HPDE6-E6E7 (cell line): Measurements from ENCODE around the gene EID3.
"Not testable (repeated sequence)": the region's sequence is repeated elsewhere in the genome, so short reads cannot be mapped to it uniquely, and the experiment has no call there.

Experiments
- DNase-seq: peaks from one replicate; pipeline ENCODE4 v3.0.0; 2011; ENCODE audit warnings: missing footprints; ENCODE audit errors: extremely low spot score

The EID3 gene

GRCh38 chr12:104290320-104290719 lies 13.2 kb upstream of the EID3 start:
- DNase-seq, result no peak

GRCh38 chr12:104290855-104291254 lies 12.7 kb upstream of the EID3 start:
- no peak for DNase-seq

- DNase-seq, result no peak
Observed at GRCh38 chr12:104291867-104292524, 11.5 kb upstream of the EID3 start.

GRCh38 chr12:104292872-104293794 lies 10.4 kb upstream of the EID3 start:
- DNase-seq, result no peak

GRCh38 chr12:104294158-104294859 lies 9.2 kb upstream of the EID3 start:
- not testable (repeated sequence) for DNase-seq

GRCh38 chr12:104294927-104295668 lies 8.4 kb upstream of the EID3 start:
- no peak for DNase-seq

GRCh38 chr12:104295954-104296353 lies 7.6 kb upstream of the EID3 start:
- no peak for DNase-seq

- no peak for DNase-seq
Observed at GRCh38 chr12:104296718-104297117, 6.8 kb upstream of the EID3 start.

GRCh38 chr12:104297477-104298113 lies 5.9 kb upstream of the EID3 start:
- no peak for DNase-seq

GRCh38 chr12:104299842-104300481 lies 3.6 kb upstream of the EID3 start:
- no peak for DNase-seq

GRCh38 chr12:104304261-104305009 lies 896 bp downstream of the EID3 start:
- no peak for DNase-seq

GRCh38 chr12:104305349-104305748 lies 1.8 kb downstream of the EID3 start:
- DNase-seq, result no peak

GRCh38 chr12:104306376-104306775 lies 2.8 kb downstream of the EID3 start:
- DNase-seq, result no peak

- DNase-seq, result no peak
Observed at GRCh38 chr12:104306943-104307654, 3.6 kb downstream of the EID3 start.

GRCh38 chr12:104307655-104308000 lies 4.1 kb downstream of the EID3 start:
- DNase-seq, result no peak

- DNase-seq, result no peak
Observed at GRCh38 chr12:104309446-104309993, 6.0 kb downstream of the EID3 start.

- no peak for DNase-seq
Observed at GRCh38 chr12:104310751-104311633, 7.5 kb downstream of the EID3 start.

GRCh38 chr12:104312202-104312601 lies 8.7 kb downstream of the EID3 start:
- DNase-seq, result no peak
